Hepatocyte (in vitro differentiated cells): ENCODE measurements around the gene BCL2L15. TPM values are rescaled to one million over a fixed set of nuclear protein-coding genes. Genes with fewer than 3 reads are reported as not detected.

Experiments
- DNase-seq: peaks from one replicate; pipeline ENCODE4 v3.0.0-alpha.2; 2016; ENCODE audit warnings: low spot score
- H2AFZ ChIP-seq: fragments of 200-600 bp; sonication (generic); 2 replicates; pipeline ENCODE4 v1.6.0; 2016; ENCODE audit warnings: antibody characterized with exemption, mild to moderate bottlenecking
- H3K27ac ChIP-seq: fragments of 200-600 bp; sonication (generic); 2 replicates; pipeline ENCODE4 v1.5.1; 2016; ENCODE audit warnings: mild to moderate bottlenecking
- H3K27me3 ChIP-seq: fragments of 200-600 bp; sonication (generic); 2 replicates; pipeline ENCODE4 v1.6.1; 2016
- H3K36me3 ChIP-seq: fragments of 200-600 bp; sonication (generic); replicated peaks from 2 replicates; pipeline ENCODE4 v1.5.1; 2016; ENCODE audit warnings: low read depth; ENCODE audit not compliant: insufficient read depth
- H3K4me1 ChIP-seq: fragments of 200-600 bp; sonication (generic); 2 replicates; pipeline ENCODE4 v1.5.1; 2016; ENCODE audit warnings: mild to moderate bottlenecking, moderate library complexity; ENCODE audit not compliant: insufficient read depth
- H3K4me2 ChIP-seq: fragments of 200-600 bp; sonication (generic); 2 replicates; pipeline ENCODE4 v1.6.0; 2016
- H3K4me3 ChIP-seq: fragments of 200-600 bp; sonication (generic); 2 replicates; pipeline ENCODE4 v1.5.1; 2016; ENCODE audit warnings: mild to moderate bottlenecking
- H3K79me2 ChIP-seq: fragments of 200-600 bp; sonication (generic); 2 replicates; pipeline ENCODE4 v1.6.0; 2017; ENCODE audit warnings: mild to moderate bottlenecking
- H3K9me2 ChIP-seq: fragments of 200-600 bp; sonication (generic); replicated peaks from 2 replicates; pipeline ENCODE4 v1.6.0; 2017; ENCODE audit warnings: mild to moderate bottlenecking; ENCODE audit not compliant: insufficient read depth
- H3K9me3 ChIP-seq: fragments of 200-600 bp; sonication (generic); 2 replicates; pipeline ENCODE4 v1.5.1; 2016; ENCODE audit warnings: low read depth, mild to moderate bottlenecking
- H4K20me1 ChIP-seq: fragments of 200-600 bp; sonication (generic); 2 replicates; pipeline ENCODE4 v1.6.0; 2016; ENCODE audit warnings: mild to moderate bottlenecking; ENCODE audit not compliant: insufficient read depth, poor library complexity, severe bottlenecking
- EZH2 ChIP-seq: fragments of 200-600 bp; sonication (generic); IDR thresholded peaks from 2 replicates; pipeline ENCODE4 v1.6.1; 2016; ENCODE audit warnings: antibody characterized with exemption, mild to moderate bottlenecking, borderline replicate concordance
- EZH2phosphoT487 ChIP-seq: fragments of 200-600 bp; sonication (generic); IDR thresholded peaks from one replicate; pipeline ENCODE4 v1.6.1; 2018; ENCODE audit warnings: antibody characterized with exemption, mild to moderate bottlenecking, low read depth, moderate library complexity; ENCODE audit not compliant: unreplicated experiment, severe bottlenecking
- WGBS: methylation state at CpG from one replicate; pipeline ENCODE4 v1.1.6; 2016; ENCODE audit warnings: low lambda C conversion rate; ENCODE audit errors: missing lambda C conversion rate; 5-methylcytosine and 5-hydroxymethylcytosine counted together
- polyA plus RNA-seq: library from polyadenylated mRNA; unstranded; fragments of >200 nt; fragmentation: Nextera tagmentation; extraction: Ambion mirVana; gene quantifications from 2 replicates; pipeline ENCODE4 v1.2.1, GENCODE V29; 2016
- total RNA-seq: library from RNA; depleted of rRNA; stranded (reverse); fragments of >200 nt; gene quantifications from 2 replicates; pipeline ENCODE4 v1.2.3, GENCODE V29; 2014
- TF ChIP-seq, protein P1 (sequence below): fragments of 200-600 bp; sonication (generic); IDR thresholded peaks from 2 replicates; pipeline ENCODE4 v1.5.1; 2016; ENCODE audit warnings: antibody characterized with exemption, mild to moderate bottlenecking; ENCODE audit not compliant: poor library complexity

The BCL2L15 gene
- total and polyA plus RNA-seq, 2 experiments from 2014 or later, result 0.66 to 3.0 TPM

GRCh38 chr1:113905435-113905861, 18.1 kb upstream of the BCL2L15 start:
- Histone ChIP-seq H3K36me3 (no peaks in the 10 kb centered on the region), H3K27ac (peak overlapping the region; percentile 53), H2AFZ (peak overlapping the region; percentile 81), H3K27me3 (no peaks in the 10 kb centered on the region), H3K4me3 (peak overlapping the region; percentile 53), H3K79me2 (peaks cover 18% of the 10 kb centered on the region), H3K4me2 (peak overlapping the region; percentile 85), H4K20me1 (no peaks in the 10 kb centered on the region), H3K9me2 (no peaks in the 10 kb centered on the region), H3K9me3 (no peaks in the 10 kb centered on the region), H3K4me1 (peaks cover 7% of the 10 kb centered on the region)
- peak; percentile 34 for DNase-seq
- TF ChIP-seq EZH2phosphoT487 (no peak), EZH2 (no peak)
- TF ChIP-seq, protein P1, sequence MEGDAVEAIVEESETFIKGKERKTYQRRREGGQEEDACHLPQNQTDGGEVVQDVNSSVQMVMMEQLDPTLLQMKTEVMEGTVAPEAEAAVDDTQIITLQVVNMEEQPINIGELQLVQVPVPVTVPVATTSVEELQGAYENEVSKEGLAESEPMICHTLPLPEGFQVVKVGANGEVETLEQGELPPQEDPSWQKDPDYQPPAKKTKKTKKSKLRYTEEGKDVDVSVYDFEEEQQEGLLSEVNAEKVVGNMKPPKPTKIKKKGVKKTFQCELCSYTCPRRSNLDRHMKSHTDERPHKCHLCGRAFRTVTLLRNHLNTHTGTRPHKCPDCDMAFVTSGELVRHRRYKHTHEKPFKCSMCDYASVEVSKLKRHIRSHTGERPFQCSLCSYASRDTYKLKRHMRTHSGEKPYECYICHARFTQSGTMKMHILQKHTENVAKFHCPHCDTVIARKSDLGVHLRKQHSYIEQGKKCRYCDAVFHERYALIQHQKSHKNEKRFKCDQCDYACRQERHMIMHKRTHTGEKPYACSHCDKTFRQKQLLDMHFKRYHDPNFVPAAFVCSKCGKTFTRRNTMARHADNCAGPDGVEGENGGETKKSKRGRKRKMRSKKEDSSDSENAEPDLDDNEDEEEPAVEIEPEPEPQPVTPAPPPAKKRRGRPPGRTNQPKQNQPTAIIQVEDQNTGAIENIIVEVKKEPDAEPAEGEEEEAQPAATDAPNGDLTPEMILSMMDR, result no peak
- under 1% methylated on average over 17 of the region's 17 CpGs for WGBS

GRCh38 chr1:113904674-113905434, 17.5 kb upstream of the BCL2L15 start, which contains the start of the genes AP4B1 and DCLRE1B:
TSS of gene AP4B1 (minus strand) at chr1:113904799. CDS start at chr1:113904717, 82 bp downstream.
TSS of gene DCLRE1B (plus strand) at chr1:113905326. CDS start at chr1:113905587, 261 bp downstream.
- 2% methylated on average over 64 of the region's 67 CpGs for WGBS
- H2AFZ ChIP-seq, result peak within 1 kb of the TSS; percentile 81
- TF ChIP-seq, protein P1, result peak; percentile 55
- TF ChIP-seq EZH2 (no peak), EZH2phosphoT487 (no peak)
- no peaks in the 10 kb centered on the region for H3K9me2 ChIP-seq
- H3K4me1 ChIP-seq, result peaks cover 7% of the 10 kb centered on the region
- H3K27me3 ChIP-seq, result no peaks in the 10 kb centered on the region
- peak within 1 kb of the TSS; percentile 84 for H3K27ac ChIP-seq
- H3K36me3 ChIP-seq, result no peaks in the 10 kb centered on the region
- peak within 1 kb of the TSS; percentile 53 for H3K4me3 ChIP-seq
- H3K4me2 ChIP-seq, result peak within 1 kb of the TSS; percentile 85
- H3K9me3 ChIP-seq, result no peaks in the 10 kb centered on the region
- peaks cover 18% of the 10 kb centered on the region for H3K79me2 ChIP-seq
- no peaks in the 10 kb centered on the region for H4K20me1 ChIP-seq
- DNase-seq, result peak; percentile 100

DNA sequence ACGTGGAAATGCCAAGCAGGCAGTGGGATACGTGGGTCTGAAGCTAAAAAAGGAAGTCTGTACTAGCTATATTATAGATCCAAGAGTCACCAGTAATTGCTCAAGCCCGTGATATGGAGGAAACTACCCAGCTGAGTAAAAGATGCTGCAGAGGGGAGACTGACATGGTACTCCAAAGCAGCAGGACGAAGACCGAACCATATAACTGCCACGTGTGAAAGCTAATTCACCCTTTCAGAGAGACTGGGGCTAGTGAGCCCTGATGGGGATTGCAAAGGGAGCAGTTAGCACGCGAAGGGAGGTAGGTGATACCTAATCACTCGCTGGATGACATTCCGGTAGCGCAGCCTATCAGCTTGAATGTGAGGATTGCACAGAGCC, 16.9 kb upstream of the BCL2L15 start:
- H3K4me2 ChIP-seq, result peak overlapping the region; percentile 78
- no peaks in the 10 kb centered on the region for H3K9me2 ChIP-seq

More for the DNA sequence above, 16.9 kb upstream of the BCL2L15 start:
- Histone ChIP-seq H3K79me2 (peaks cover 18% of the 10 kb centered on the region), H3K4me3 (peak overlapping the region; percentile 31), H2AFZ (peak overlapping the region; percentile 49), H3K27me3 (no peaks in the 10 kb centered on the region), H3K36me3 (no peaks in the 10 kb centered on the region), H3K4me1 (peaks cover 7% of the 10 kb centered on the region), H3K27ac (peak overlapping the region; percentile 84), H3K9me3 (no peaks in the 10 kb centered on the region), H4K20me1 (no peaks in the 10 kb centered on the region)
- DNase-seq, result no peak
- TF ChIP-seq, protein P1, result no peak
- no peak for TF ChIP-seq EZH2phosphoT487
- TF ChIP-seq EZH2, result no peak
- 1% methylated on average over 11 of the region's 11 CpGs for WGBS
